Measurements from ENCODE around the gene TNKS1BP1.
"Not testable (repeated sequence)": the region's sequence is repeated elsewhere in the genome, so short reads cannot be mapped to it uniquely, and the experiment has no call there.

TNKS1BP1 gene, protein sequence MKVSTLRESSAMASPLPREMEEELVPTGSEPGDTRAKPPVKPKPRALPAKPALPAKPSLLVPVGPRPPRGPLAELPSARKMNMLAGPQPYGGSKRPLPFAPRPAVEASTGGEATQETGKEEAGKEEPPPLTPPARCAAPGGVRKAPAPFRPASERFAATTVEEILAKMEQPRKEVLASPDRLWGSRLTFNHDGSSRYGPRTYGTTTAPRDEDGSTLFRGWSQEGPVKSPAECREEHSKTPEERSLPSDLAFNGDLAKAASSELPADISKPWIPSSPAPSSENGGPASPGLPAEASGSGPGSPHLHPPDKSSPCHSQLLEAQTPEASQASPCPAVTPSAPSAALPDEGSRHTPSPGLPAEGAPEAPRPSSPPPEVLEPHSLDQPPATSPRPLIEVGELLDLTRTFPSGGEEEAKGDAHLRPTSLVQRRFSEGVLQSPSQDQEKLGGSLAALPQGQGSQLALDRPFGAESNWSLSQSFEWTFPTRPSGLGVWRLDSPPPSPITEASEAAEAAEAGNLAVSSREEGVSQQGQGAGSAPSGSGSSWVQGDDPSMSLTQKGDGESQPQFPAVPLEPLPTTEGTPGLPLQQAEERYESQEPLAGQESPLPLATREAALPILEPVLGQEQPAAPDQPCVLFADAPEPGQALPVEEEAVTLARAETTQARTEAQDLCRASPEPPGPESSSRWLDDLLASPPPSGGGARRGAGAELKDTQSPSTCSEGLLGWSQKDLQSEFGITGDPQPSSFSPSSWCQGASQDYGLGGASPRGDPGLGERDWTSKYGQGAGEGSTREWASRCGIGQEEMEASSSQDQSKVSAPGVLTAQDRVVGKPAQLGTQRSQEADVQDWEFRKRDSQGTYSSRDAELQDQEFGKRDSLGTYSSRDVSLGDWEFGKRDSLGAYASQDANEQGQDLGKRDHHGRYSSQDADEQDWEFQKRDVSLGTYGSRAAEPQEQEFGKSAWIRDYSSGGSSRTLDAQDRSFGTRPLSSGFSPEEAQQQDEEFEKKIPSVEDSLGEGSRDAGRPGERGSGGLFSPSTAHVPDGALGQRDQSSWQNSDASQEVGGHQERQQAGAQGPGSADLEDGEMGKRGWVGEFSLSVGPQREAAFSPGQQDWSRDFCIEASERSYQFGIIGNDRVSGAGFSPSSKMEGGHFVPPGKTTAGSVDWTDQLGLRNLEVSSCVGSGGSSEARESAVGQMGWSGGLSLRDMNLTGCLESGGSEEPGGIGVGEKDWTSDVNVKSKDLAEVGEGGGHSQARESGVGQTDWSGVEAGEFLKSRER (N-terminal part only)

DNA sequence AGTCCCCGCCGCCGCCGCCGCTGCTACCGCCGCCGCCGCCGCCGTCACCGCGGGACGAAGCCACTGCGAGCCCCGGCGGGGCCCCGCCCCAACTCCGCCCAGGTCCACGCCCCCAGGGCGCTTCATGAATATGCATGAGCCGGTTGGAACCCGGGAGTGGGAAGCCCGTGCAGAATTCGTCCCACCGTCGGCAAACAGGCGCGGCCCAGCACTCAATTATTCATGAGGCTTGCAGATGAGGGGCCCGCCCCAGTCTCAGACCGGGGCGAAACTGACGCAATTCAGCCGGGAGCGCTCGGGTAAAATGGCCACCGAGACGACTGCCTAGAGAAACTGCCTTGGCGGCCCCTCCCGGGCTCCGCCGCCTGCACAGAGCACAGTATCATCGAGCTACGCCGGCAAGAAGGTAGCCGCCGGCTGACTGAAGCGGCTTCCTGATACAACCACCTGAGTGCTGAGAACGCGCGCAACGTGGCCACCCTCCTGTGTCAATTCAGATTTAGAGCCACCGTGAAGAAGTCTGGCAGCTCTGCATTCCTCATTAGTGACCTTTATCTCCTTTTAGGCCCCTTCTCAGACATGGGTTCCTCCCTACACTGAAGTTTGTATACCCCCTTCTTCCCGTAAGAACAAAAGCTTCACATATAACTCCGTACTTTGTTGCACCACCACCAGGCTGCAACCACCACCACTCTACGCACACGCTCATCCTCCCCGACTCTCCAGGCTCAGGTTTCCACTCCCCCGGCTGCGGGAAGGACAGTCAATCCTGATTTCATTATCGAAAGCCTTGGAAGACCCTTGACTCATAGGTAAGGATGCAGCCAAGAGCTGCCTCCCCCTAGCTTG is at the start of gene TNKS1BP1:
TSS of gene TNKS1BP1 (minus strand) at position 67 of the 849 bp plus-strand sequence. CDS start 3,067 bp downstream, outside the sequence.
- DNase-seq: peak; percentile 98

DNA sequence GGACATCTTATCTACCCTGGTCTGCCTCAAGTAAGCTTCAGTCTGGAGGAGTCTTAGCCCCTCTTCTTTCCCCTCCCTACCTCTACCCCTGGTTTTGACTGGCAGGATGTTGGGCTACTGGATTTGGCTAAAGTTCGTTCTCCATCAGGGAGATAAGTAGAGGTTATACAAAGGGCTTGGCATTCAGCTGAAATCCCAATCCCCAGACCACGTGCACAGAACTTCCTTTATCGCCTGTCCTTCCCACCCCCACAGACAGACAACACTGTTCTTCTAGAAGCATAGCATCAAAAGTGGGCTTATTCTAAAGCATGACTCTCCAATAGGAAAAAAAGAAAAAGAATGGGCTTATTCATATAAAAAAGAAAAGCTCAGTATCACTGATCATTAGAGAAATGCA is 48.4 kb upstream of the TNKS1BP1 start:
- no peak for DNase-seq

DNA sequence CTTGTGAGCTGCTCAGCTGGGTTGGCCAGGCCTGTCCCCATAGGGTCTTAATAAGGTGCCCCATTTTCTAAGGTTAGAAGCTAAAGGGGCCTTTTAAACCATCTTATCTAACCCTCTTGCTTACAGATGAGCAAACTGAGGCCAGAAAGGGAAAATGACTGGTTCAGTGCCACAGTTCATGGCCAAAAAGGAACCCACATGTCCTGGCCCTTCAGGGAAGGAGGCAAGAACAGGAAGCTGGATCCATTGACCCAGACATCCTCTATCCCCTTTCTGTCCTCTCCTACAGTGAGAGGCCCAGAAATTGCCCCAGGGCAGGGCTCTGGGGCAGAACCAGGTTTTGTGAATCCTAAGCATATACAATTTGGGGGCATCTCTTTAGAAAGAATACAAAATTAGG is 46.2 kb upstream of the TNKS1BP1 start:
- DNase-seq: no peak

DNA sequence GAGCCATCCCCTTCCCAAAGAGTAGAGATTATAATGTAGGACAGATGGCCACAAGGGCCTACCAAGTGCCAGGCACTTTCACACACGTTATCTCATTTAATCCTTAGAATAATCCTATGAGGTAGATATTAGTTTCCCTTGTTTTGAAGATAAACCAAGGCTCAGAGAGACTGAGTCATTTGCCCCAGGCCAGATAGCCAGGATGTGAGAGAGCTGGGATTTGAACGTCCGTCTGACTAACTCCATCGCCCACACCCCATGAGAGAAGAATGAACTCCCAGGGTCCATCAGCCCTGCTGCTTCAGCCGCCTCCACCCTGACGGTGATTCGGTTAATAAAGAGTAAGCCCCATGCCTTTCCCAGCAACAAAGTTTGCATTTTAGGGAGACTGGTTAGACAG is 45.5 kb upstream of the TNKS1BP1 start:
- no peak for DNase-seq

DNA sequence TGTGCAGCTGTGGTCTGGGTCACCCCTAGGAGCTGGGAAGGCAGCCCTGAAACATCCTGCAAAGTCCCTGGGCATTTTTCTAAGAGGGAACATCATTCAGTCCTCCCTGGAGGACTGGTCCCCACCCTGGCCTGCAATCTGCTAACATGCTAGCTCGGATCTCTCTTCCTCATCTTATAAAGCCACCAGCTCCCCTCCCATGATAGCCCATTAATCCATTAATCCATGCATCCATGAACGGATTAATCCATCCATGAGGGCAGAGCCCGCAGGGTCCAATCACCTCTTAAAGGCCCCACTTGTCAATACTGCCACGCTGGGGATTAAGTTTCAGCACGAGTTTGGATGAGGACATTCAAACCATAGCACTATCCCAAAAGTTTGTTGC is 44.1 kb upstream of the TNKS1BP1 start:
- DNase-seq: no peak

DNA sequence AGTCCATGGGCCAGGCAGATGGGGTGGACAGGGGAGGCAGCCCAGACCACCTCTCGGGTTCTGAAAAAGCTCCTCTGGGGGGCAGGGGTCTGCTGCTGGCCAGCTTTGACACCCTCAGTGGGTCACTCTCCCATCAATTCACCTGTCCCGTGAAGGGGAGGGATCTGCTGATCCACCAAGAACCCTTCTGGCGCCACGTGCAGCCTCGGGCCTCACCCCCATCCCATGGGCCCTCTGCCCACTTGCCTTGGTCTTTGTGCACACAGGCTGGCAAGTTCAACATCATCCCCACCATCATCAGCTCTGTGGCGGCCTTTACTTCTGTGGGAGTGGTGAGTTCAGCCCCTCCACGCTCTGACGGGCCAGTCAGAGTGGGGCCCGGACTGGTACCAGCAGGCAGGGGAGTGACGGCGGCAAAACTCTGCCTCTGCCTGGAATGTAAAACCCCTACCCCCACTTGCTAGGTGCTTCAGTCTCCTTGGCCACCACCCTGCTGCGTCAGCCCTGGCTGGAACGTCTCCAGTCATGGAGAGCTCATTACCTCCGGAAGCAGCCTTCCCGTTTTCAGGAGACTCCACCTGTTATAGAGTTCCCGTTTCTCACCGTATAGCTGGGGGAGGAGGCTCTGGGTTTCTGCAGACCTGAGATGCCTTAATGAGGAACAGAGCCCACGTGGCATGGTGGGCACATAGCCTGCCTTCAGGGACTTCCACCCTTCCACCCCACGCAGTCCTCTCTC is 43.5 kb upstream of the TNKS1BP1 start:
- DNase-seq: no peak

DNA sequence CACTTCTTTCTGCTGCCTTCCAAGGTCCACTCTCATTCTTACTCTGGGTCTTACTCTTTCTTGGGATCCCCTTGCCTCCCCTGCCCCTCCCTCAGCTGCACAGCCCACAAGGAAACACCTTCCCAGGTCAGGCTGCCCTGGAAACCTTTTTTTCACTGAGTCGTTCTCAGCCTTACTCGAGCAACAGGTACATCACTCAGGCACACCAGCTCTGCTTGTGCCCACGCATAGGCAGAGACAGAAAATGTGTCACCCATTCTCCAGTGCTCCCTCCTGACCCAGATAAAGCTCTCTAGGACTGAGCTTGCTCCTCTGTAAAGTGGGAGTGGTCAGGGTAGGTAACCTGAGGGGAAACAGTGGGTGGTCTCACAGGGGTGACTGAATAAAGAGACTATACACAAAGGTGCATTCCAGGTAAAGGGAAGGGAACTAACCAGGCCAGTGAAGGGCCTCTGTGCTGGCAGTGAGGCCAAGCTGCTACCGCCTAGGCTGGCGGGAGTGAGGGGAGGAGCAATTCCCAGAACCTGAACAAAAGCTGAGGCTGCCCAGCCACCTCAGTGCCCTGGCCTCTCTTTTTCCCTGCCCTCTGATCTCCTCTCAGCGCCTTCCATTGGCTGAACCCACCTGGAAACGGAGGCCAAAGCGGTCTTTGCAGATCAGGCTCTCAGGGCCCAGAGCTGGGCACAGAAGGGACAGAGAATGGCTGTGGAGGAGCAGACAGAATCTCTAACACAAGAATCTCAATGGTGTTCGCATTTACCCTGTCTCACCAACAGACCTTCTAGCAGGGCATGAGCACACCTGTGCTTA is 40.3 kb upstream of the TNKS1BP1 start:
- DNase-seq: no peak

DNA sequence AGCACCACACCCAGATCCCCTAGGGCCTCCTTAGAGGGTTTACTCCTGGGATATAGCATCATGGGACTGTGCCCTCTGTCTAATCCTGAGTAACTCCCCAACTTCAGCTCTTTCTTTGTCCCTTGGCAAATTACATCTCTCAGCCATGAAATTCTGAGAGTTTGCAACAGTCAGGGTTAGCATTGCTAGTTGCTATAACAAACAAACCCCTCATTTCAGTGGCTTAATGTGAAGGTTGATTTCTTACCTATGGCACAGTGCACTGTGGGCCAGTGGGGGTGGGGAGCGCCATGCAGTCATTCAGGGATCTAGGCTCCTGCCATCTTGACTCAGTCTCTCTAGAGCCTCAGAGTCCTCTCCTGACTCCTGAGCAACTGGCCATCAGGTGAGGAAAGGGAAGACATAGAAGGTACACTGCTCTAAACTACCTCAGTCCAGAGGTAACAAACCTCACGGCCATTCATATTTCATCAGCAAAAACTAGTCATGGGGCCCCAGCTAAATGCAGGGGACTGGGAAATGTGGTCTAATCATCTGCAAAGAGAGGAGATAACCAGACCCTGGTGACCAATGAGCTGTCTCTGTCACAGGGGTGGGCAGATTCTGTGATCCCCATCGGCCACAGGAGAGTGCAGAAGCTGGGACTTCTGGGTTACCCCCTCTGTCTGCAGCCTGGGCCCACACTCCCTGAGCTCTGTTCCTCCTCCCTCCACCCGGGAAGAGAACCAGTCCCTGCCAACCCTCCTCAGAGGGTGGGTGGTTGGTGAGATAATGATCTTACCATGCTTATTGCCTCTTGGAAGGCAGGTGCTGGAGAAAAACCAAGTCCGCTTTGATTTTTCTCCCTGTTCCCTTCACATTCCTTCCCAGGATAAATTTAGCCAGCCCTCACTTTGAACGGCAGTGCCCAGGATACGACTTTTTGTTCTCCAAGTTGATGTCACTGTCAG is 38.7 kb upstream of the TNKS1BP1 start:
- no peak for DNase-seq

DNA sequence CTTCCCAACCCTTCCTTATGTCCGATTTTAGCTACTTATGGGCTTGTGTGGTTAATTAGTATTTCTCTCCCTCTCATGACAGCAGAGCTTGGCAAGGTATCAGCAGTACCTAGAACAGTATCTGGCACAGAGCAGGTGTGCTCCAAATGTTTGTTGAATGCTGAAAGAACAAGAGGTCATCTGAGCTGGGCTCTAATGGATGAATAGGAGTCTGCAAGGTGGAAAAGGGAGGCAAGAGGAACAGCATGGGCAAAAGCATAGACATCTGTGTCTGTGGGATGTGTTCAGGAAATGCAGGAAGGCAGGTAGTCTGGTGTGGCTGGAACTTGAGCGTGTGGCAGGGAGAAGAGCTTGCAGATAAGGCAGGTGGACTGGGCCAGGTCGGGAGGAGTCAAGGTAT is 37.2 kb upstream of the TNKS1BP1 start:
- DNase-seq: no peak

DNA sequence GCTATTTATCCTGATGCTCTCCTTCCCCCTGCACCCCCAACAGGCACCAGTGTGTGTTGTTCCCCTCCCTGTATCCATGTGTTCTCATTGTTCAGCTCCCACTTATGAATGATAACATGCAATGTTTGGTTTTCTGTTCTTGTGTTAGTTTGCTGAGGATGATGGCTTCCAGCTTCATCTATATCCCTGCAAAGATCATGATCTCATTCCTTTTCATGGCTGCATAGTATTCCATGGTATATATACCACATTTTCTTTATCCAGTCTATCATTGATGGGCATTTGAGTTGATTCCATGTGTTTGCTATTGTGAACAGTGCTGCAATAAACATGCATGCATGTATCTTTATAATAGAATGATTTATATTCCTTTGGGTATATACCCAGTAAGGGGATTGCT is 36.7 kb upstream of the TNKS1BP1 start:
- DNase-seq: not testable (repeated sequence)

DNA sequence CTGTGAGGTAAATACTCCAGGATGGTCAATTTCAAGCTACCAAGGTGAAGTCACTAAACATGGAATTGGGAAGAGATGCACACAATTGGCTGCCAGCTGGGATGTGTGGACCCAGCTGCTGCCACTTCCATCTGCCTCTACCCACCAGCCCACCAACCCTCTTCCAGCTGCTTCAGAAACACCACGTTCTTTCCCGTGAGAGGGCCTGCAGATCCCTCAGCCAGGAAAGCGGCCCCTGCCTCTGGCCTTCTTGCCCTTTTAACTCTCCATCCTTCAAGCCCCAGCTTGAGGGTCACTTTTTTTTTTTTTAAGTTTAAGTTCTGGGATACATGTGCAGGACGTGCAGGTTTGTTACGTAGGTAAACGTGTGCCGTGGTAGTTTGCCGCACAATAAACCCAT is 36.2 kb upstream of the TNKS1BP1 start:
- no peak for DNase-seq

DNA sequence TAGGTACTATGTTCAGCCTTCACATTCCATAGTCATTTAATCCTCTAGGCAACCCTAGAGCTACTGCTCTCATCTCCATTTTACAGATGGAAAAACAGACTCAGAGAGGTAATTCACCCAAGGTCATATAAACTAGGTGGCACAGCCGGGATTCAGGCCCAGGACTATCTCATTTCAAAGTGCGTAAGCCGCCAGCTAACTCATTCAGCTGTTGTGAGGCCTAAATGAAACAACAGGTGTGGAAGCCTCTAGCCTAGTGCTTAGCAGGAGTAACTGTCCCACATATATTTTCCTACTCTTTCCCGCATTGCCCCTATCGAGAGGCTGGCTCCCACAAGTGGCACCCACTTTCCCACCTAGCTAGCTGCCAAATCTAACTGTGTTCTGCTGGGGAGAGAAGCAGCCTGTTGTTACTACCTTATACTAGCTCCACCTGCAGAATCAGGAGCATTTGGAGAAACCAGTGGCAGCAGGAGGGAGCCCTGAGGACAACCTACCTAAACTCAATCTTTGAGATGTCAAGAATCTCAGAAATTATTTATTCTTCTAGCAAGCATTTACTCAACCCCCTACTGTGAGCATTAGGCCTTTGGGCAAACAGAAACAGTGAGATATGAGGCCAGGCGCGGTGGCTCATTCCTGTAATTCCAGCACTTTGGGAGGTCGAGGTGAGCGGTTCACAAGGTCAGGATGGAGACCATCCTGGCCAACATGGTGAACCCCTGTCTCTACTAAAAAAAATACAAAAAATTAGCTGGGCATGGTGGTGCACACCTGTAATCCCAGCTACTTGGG is 35.3 kb upstream of the TNKS1BP1 start:
- no peak for DNase-seq

DNA sequence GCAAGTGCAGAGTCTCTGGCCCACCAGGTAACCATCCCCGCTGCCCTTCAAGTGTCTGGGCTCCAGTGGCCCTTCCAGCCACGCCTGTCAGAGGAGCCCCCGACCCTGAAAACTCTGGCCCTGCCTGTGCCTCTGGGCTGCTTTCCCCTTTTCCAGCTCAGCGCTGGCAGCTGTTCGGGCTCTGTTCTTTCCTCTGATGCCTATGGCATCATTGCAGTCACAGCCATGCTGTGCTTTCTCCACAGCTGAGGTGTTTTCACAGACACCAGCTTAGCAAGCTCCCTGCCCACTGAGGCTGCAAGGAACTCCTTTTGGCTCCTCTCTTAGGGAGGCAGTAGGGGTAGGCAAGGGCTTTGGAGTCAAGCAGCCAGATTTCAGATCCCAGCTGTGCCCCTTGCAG is 34.6 kb upstream of the TNKS1BP1 start:
- no peak for DNase-seq

DNA sequence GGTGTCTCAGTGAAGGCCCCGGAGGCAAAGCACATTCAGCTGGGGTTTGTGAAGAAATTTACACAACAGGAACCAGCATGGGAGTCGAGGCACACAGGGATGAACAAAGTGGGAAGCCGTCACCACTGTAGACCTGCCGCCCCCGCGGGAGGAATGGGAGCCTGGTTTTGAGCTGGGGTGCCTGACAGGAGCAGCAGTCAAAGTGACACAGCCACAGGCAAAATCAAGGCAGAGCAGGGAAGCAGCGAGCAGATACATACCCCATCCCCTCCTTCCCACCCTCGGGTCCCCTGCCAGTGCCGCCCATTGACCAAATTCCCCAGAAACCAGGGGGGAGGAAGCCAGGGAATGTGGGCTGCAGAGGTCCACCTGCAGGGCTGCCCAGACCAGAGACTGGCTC is 34.2 kb upstream of the TNKS1BP1 start:
- DNase-seq: peak; percentile 8

DNA sequence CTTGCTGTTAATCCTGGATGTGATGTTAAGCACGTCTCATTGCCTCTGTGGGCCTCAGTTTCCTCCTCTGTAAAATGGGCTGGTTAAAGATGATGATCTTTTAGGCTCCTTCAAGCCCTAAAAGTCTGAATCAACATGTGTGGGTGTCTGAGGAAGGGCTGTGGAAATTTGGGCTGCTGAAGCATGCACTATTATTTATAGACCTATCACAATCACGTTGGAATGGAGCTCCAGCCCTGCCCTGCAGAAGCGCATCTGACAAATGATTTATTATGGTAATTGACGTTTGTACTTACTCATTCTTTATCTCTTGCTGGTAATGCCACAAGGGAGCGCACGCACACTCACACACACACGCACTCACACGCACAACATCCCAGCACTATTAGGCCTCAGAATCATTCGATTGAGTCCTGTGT is 33.8 kb upstream of the TNKS1BP1 start:
- peak; percentile 4 for DNase-seq

DNA sequence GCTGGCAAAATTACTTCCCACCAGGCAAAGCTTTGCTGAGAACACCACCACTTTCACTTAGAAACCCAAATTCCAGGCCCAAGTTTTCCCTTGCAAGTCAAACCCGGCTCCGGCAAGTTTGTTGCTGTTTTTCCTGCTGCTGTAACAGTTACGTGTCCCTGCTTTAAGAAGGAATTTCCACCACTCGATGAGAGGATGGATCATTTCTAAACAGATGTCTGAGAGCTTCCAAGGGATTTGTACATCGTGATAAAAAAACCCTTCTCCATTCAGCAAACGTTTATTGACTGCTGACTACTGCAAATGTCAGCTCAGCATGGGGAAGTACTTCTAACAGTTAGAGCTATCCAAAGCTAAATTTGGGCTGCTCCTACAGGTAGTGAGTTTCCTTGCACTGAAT is 33.1 kb upstream of the TNKS1BP1 start:
- peak; percentile 22 for DNase-seq

DNA sequence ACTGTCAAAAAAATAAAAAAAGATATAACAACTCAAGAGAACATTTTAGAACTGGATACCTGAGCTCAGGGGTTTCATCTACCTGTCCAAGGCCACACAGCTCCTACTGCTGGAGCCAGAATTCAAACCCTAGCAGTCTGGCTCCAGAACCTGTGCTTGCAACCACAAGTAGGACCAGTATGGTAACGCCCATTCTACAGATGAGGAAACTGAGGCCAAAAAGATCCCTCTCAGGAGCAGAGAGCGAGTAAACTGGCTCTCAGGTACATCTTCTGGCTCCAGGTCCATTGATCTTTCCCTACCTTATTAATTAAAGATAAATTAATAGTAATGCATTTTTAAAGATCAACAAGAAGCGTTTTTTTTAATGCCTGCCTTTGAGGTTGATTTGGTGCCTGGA is 32.6 kb upstream of the TNKS1BP1 start:
- peak; percentile 8 for DNase-seq

DNA sequence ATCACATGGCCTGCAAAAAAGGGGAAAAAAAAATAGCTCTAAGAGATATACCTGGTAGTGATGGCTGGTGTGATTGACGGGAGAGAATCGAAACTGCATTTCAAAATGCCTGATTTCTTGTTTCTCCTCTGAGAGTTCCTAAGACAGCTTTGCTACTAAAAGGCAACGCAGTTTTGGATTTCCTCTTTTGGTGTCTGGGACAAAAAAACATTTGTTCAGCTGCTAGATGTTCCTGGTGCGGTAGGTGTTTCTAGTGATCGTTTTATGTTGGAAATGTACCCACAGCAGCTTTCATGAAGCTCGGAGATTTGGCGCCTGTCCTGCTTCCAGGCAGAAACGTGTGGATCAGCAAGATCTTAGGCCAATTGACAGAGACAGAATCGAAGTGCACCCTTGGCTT is 31.5 kb upstream of the TNKS1BP1 start:
- peak; percentile 28 for DNase-seq
